ENCODE measurements around the gene LIPC.

Gene LIPC

DNA sequence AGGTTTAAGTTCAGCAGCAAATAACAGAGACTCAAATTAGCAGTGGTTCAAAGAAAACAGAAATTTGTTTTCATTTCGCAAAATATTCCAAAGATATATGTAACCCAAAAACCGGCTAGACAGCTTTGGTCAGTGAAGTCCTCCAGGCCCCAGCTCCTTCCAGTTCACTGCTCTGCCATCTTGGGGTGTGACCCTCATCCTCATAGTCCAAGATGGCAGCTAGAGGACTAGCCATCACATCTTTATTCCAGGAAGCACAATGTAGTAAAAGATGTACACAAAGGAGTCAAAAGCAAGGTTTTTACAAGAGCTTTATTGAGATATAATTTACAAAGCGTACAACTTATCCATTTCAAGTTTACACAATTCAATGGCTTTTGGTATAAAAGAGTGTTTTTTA, 107.1 kb downstream of the LIPC start:
- TF ChIP-seq, protein P1, sequence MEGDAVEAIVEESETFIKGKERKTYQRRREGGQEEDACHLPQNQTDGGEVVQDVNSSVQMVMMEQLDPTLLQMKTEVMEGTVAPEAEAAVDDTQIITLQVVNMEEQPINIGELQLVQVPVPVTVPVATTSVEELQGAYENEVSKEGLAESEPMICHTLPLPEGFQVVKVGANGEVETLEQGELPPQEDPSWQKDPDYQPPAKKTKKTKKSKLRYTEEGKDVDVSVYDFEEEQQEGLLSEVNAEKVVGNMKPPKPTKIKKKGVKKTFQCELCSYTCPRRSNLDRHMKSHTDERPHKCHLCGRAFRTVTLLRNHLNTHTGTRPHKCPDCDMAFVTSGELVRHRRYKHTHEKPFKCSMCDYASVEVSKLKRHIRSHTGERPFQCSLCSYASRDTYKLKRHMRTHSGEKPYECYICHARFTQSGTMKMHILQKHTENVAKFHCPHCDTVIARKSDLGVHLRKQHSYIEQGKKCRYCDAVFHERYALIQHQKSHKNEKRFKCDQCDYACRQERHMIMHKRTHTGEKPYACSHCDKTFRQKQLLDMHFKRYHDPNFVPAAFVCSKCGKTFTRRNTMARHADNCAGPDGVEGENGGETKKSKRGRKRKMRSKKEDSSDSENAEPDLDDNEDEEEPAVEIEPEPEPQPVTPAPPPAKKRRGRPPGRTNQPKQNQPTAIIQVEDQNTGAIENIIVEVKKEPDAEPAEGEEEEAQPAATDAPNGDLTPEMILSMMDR (IDR thresholded peaks at IDR 0.05), result no peak
- no peaks in the 10 kb centered on the region for H3K9me3 ChIP-seq
- no peaks in the 10 kb centered on the region for H3K27me3 ChIP-seq
- no peak overlapping the region for H3K4me3 ChIP-seq (ENCODE audit: low read depth in 1 of 2, low read length in 1 of 2)
- H3K27ac ChIP-seq, result no peak overlapping the region
- peaks cover 4 to 5% of the 10 kb centered on the region in 2 experiments for H3K4me1 ChIP-seq (ENCODE audit: control insufficient read depth in 1 of 2, insufficient read depth in 1 of 2, low read depth in 1 of 2, low read length in 1 of 2)
- H3K36me3 ChIP-seq, result no peaks in the 10 kb centered on the region

- no peaks in the 10 kb centered on the region for H3K36me3 ChIP-seq
- no peaks in the 10 kb centered on the region for H3K9me3 ChIP-seq
- no peaks in the 10 kb centered on the region for H3K27me3 ChIP-seq
- no peak overlapping the region for H3K4me3 ChIP-seq (ENCODE audit: low read depth in 1 of 2, low read length in 1 of 2)
- TF ChIP-seq, protein P1 (IDR thresholded peaks at IDR 0.05), result no peak
- H3K4me1 ChIP-seq (ENCODE audit: control insufficient read depth in 1 of 2, insufficient read depth in 1 of 2, low read depth in 1 of 2, low read length in 1 of 2), result peaks cover 6 to 9% of the 10 kb centered on the region in 2 experiments
- no peak overlapping the region for H3K27ac ChIP-seq
Measured at GRCh38 chr15:58539548-58539947, 107.8 kb downstream of the LIPC start.

- Histone ChIP-seq H3K27ac (no peak overlapping the region), H3K4me3 (ENCODE audit: low read depth in 1 of 2, low read length in 1 of 2) (no peak overlapping the region), H3K27me3 (no peaks in the 10 kb centered on the region), H3K4me1 (ENCODE audit: control insufficient read depth in 1 of 2, insufficient read depth in 1 of 2, low read depth in 1 of 2, low read length in 1 of 2) (peaks cover 6 to 9% of the 10 kb centered on the region in 2 experiments), H3K36me3 (no peaks in the 10 kb centered on the region), H3K9me3 (no peaks in the 10 kb centered on the region)
- TF ChIP-seq, protein P1 (IDR thresholded peaks at IDR 0.05), result no peak
Measured at GRCh38 chr15:58541410-58542087, 109.8 kb downstream of the LIPC start.

DNA sequence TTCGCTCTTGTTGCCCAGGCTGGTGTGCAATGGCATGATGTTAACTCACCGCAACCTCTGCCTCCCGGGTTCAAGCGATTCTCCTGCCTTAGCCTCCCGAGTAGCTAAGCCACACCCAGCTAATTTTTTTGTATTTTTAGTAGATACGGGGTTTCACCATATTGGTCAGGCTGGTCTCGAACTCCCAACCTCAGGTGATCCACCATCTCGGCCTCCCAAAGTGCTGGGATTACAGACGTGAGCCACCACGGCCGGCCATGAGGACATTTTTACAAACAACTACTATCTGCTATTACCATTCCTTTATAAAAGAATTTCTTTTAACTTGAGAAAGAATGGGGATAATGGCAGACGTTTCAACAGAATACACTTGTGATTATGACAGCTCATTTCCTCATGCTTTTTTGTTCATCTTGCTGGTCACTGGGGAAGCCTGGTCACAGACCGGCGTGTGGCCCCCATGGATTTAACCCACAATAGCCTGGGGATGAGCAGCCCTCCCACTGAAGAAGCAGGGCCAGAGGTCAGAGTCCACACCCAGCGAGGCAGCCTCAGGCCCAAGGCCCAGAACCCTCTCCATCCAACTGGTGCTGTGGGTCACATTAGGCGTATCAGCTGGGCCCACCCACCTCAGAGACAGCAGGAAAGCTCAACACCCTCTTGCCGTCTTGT, 112.0 kb downstream of the LIPC start:
- peaks cover 5 to 6% of the 10 kb centered on the region in 2 experiments for H3K4me1 ChIP-seq (ENCODE audit: control insufficient read depth in 1 of 2, insufficient read depth in 1 of 2, low read depth in 1 of 2, low read length in 1 of 2)
- TF ChIP-seq, protein P1 (IDR thresholded peaks at IDR 0.05), result no peak
- H3K27ac ChIP-seq, result no peak overlapping the region
- H3K9me3 ChIP-seq, result no peaks in the 10 kb centered on the region
- no peaks in the 10 kb centered on the region for H3K27me3 ChIP-seq
- H3K4me3 ChIP-seq (ENCODE audit: low read depth in 1 of 2, low read length in 1 of 2), result no peak overlapping the region
- no peaks in the 10 kb centered on the region for H3K36me3 ChIP-seq

- Histone ChIP-seq H3K27ac (no peak overlapping the region), H3K36me3 (no peaks in the 10 kb centered on the region), H3K27me3 (no peaks in the 10 kb centered on the region), H3K4me3 (ENCODE audit: low read depth in 1 of 2, low read length in 1 of 2) (no peak overlapping the region), H3K9me3 (no peaks in the 10 kb centered on the region), H3K4me1 (ENCODE audit: control insufficient read depth in 1 of 2, insufficient read depth in 1 of 2, low read depth in 1 of 2, low read length in 1 of 2) (peaks cover 5 to 6% of the 10 kb centered on the region in 2 experiments)
- TF ChIP-seq, protein P1 (IDR thresholded peaks at IDR 0.05), result no peak
Measured at GRCh38 chr15:58544756-58545155, 113.0 kb downstream of the LIPC start.
